ENCODE measurements around the gene TPTE2. TPM values are rescaled to one million over a fixed set of nuclear protein-coding genes. Genes with fewer than 3 reads are reported as not detected.
"Not testable (repeated sequence)": the region's sequence is repeated elsewhere in the genome, so short reads cannot be mapped to it uniquely, and the experiment has no call there.

The TPTE2 gene
- total RNA-seq: not detected in 2 replicates
- long read RNA-seq: 0 reads

GRCh38 chr13:19561127-19561582, at the start of gene TPTE2:
TSS of gene TPTE2 (minus strand) at chr13:19561532. CDS start at chr13:19503234, 58,298 bp downstream.
- not testable (repeated sequence) for H3K36me3 Mint-ChIP-seq (ENCODE audit: insufficient read depth); H3K27me3 Mint-ChIP-seq; DNase-seq (ENCODE audit: low spot score, unreplicated experiment); H3K4me1 Mint-ChIP-seq (ENCODE audit: low read depth); H3K27ac Mint-ChIP-seq; H3K4me3 Mint-ChIP-seq (ENCODE audit: low read depth)
- peaks cover 18% of the 10 kb centered on the region for H3K9me3 Mint-ChIP-seq (ENCODE audit: low read depth)

DNA sequence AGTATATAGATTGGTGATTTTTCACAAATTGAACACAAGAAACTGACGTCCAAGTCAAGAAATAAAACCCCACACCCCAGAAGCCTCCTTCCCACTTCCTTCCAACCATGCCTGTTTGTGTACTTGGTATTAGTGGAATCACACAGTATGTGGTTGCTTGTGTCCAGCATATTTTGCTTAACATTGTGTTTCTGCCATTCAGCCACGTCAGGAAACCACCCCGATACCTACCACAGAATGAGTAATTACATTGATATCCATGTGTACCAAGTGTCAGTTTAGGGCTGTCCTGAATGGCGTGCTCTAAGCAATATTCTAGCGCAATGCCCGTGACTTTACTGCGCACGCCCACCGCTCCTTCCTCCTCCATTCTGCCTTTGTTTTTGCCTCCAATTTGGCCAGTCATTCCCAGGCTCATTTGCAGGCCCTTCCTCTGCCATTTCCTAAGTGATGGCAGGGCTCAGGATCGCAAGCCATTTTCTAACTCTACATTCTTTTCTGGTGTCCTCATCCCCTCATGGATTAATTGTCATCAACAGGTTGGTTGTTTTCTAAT, 46.3 kb upstream of the TPTE2 start:
- DNase-seq (ENCODE audit: low spot score, unreplicated experiment): no peak
- Mint-ChIP-seq H3K36me3 (ENCODE audit: insufficient read depth) (peaks cover 12% of the 10 kb centered on the region), H3K4me3 (ENCODE audit: low read depth) (no peak overlapping the region), H3K27me3 (peaks cover 11% of the 10 kb centered on the region), H3K9me3 (ENCODE audit: low read depth) (peaks cover 34% of the 10 kb centered on the region), H3K4me1 (ENCODE audit: low read depth) (no peaks in the 10 kb centered on the region), H3K27ac (no peak overlapping the region)
- TF ChIP-seq, protein P1, sequence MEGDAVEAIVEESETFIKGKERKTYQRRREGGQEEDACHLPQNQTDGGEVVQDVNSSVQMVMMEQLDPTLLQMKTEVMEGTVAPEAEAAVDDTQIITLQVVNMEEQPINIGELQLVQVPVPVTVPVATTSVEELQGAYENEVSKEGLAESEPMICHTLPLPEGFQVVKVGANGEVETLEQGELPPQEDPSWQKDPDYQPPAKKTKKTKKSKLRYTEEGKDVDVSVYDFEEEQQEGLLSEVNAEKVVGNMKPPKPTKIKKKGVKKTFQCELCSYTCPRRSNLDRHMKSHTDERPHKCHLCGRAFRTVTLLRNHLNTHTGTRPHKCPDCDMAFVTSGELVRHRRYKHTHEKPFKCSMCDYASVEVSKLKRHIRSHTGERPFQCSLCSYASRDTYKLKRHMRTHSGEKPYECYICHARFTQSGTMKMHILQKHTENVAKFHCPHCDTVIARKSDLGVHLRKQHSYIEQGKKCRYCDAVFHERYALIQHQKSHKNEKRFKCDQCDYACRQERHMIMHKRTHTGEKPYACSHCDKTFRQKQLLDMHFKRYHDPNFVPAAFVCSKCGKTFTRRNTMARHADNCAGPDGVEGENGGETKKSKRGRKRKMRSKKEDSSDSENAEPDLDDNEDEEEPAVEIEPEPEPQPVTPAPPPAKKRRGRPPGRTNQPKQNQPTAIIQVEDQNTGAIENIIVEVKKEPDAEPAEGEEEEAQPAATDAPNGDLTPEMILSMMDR (IDR thresholded peaks at IDR 0.05; ENCODE audit: unreplicated experiment): no peak

- Mint-ChIP-seq H3K4me1 (ENCODE audit: low read depth) (no peaks in the 10 kb centered on the region), H3K36me3 (ENCODE audit: insufficient read depth) (peaks cover 12% of the 10 kb centered on the region), H3K9me3 (ENCODE audit: low read depth) (peaks cover 34% of the 10 kb centered on the region), H3K27me3 (peaks cover 12% of the 10 kb centered on the region), H3K4me3 (ENCODE audit: low read depth) (no peak overlapping the region), H3K27ac (no peak overlapping the region)
- no peak for DNase-seq (ENCODE audit: low spot score, unreplicated experiment)
- TF ChIP-seq, protein P1 (IDR thresholded peaks at IDR 0.05; ENCODE audit: unreplicated experiment): no peak
These were observed 45.4 kb upstream of the TPTE2 start for GRCh38 chr13:19606737-19607136.

DNA sequence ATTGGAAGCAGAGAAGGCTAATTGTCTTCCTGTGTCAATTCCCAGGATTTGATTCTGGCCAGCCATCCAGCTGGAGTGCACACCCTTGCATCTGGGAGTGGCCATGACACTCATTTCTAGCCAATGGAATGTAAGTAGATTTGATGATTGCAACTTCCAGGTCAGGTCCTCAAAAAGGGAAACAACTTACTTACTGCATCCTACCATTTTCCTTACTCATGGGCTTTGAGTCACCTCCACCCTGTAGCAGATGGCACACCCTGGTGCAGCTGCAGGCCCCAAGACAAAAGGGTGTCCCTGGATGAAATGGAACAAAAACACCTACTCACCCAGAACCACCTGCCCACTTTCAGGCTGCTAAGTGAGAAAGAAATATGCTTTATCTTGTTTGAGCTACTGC, 44.8 kb upstream of the TPTE2 start:
- Mint-ChIP-seq H3K36me3 (ENCODE audit: insufficient read depth) (peaks cover 12% of the 10 kb centered on the region), H3K9me3 (ENCODE audit: low read depth) (peaks cover 34% of the 10 kb centered on the region), H3K27me3 (peaks cover 12% of the 10 kb centered on the region), H3K27ac (no peak overlapping the region), H3K4me3 (ENCODE audit: low read depth) (no peak overlapping the region), H3K4me1 (ENCODE audit: low read depth) (no peaks in the 10 kb centered on the region)
- DNase-seq (ENCODE audit: low spot score, unreplicated experiment): no peak
- TF ChIP-seq, protein P1 (IDR thresholded peaks at IDR 0.05; ENCODE audit: unreplicated experiment): no peak

GRCh38 chr13:19605161-19605955, 44.0 kb upstream of the TPTE2 start:
- Mint-ChIP-seq H3K4me1 (ENCODE audit: low read depth) (no peaks in the 10 kb centered on the region), H3K27me3 (peaks cover 17% of the 10 kb centered on the region), H3K4me3 (ENCODE audit: low read depth) (no peak overlapping the region), H3K9me3 (ENCODE audit: low read depth) (peaks cover 31% of the 10 kb centered on the region), H3K36me3 (ENCODE audit: insufficient read depth) (peaks cover 10% of the 10 kb centered on the region), H3K27ac (no peak overlapping the region)
- TF ChIP-seq, protein P1 (IDR thresholded peaks at IDR 0.05; ENCODE audit: unreplicated experiment): no peak
- DNase-seq (ENCODE audit: low spot score, unreplicated experiment): no peak

Data from progenitor cell of endocrine pancreas (in vitro differentiated cells).